GM23338 (cell line): ENCODE results near the gene MARCHF2.

ENCODE experiments used
- CTCF ChIP-seq, 2 experiments: fragments of 200-600 bp in 1 of 2; sonication (generic) in 1 of 2; conservative IDR thresholded peaks; 2 replicates each; pipeline versions ENCODE4 v1.5.1 to v1.6.1; 2016 to 2017; ENCODE audit warnings: antibody characterized with exemption in 2 of 2, low read depth in 2 of 2, mild to moderate bottlenecking in 2 of 2, moderate library complexity in 1 of 2
- ETS1 ChIP-seq: IDR thresholded peaks from 2 replicates; pipeline ENCODE4 v1.6.1; 2016; ENCODE audit warnings: antibody characterized with exemption
- EZH2 ChIP-seq: fragments of 200-600 bp; sonication (generic); IDR thresholded peaks from one replicate; pipeline ENCODE4 v1.8.0; 2017; ENCODE audit warnings: antibody characterized with exemption, mild to moderate bottlenecking, low read depth; ENCODE audit not compliant: unreplicated experiment
- EZH2phosphoT487 ChIP-seq: fragments of 200-600 bp; sonication (generic); IDR thresholded peaks from one replicate; pipeline ENCODE4 v1.8.1; 2018; ENCODE audit warnings: antibody characterized with exemption; ENCODE audit not compliant: unreplicated experiment
- POLR2AphosphoS5 ChIP-seq: IDR thresholded peaks from 2 replicates; pipeline ENCODE4 v1.6.1; 2016; ENCODE audit warnings: antibody characterized with exemption, low read depth
- REST ChIP-seq: IDR thresholded peaks from one replicate; pipeline ENCODE4 v1.6.1; 2018; ENCODE audit warnings: antibody characterized with exemption; ENCODE audit not compliant: unreplicated experiment

GRCh38 chr19:8477889-8478288 lies 64.8 kb downstream of the MARCHF2 start:
- TF ChIP-seq CTCF (conservative IDR thresholded peaks at IDR 0.05; ENCODE audit: low read depth in 2 of 2) (no peak), REST (no peak), EZH2phosphoT487 (no peak), POLR2AphosphoS5 (no peak), ETS1 (no peak), EZH2 (no peak)
